ENCODE measurements around the gene TOM1L2.

Gene TOM1L2

GRCh38 chr17:18019838-18020154 lies 47.6 kb upstream of the TOM1L2 start:
- H3K4me1 ChIP-seq (ENCODE audit: insufficient read depth, low read length), result no peaks in the 10 kb centered on the region
- TF ChIP-seq CTCF (IDR thresholded peaks at IDR 0.05; ENCODE audit: borderline replicate concordance, extremely low read depth, low read length, poor library complexity, severe bottlenecking) (no peak), EZH2 (IDR thresholded peaks at IDR 0.05; ENCODE audit: borderline replicate concordance, low read depth, low read length, severe bottlenecking) (no peak)

DNA sequence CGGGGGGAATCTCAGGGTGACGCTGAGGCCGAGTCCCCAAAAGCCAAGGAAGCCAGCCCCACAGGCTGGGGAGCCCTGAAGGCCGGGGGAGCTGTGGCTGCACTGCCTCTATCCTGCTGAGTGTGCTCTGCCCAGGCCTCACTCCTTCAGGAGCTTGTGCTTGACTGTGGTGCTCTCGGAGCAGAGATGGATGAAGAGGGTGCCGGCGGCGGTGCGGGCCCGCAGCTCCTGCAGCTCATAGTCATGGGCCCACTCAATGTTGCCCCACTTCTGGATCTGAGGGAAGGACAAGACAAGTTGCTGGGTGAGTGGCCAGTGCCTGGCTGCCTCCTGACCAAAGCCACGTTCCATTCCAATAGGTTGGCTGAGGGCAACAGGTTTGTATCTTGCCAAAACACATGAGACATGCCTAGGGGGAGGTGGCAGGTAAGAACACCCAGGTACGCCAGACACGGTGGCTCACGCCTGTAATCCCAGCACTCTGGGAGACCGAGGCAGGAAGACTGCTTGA lies 46.3 kb upstream of the TOM1L2 start:
- H3K9ac ChIP-seq (ENCODE audit: low read depth, low read length), result no peak overlapping the region
- ATAC-seq (ENCODE audit: insufficient read depth, low read depth) (no peak), DNase-seq (no peak)
- no peak for TF ChIP-seq EZH2 (IDR thresholded peaks at IDR 0.05; ENCODE audit: borderline replicate concordance, low read depth, low read length, severe bottlenecking)
- no peak for TF ChIP-seq CTCF (IDR thresholded peaks at IDR 0.05; ENCODE audit: borderline replicate concordance, extremely low read depth, low read length, poor library complexity, severe bottlenecking)
- H3K4me3 ChIP-seq (ENCODE audit: low read depth in 1 of 2, low read length in 2 of 2), result no peak overlapping the region
- no peaks in the 10 kb centered on the region for H3K79me2 ChIP-seq (ENCODE audit: insufficient read depth, low read length)
- H3K9me3 ChIP-seq (ENCODE audit: insufficient read depth, low read length, severe bottlenecking), result no peaks in the 10 kb centered on the region
- H3K4me2 ChIP-seq (ENCODE audit: insufficient read depth, low read length), result no peak overlapping the region
- no peak overlapping the region for H2AFZ ChIP-seq (ENCODE audit: low read depth, low read length)
- H4K20me1 ChIP-seq (ENCODE audit: insufficient read depth, low read length), result no peaks in the 10 kb centered on the region
- no peaks in the 10 kb centered on the region for H3K4me1 ChIP-seq (ENCODE audit: insufficient read depth, low read length)
- H3K36me3 ChIP-seq (ENCODE audit: insufficient read depth, low read length), result peaks cover 46% of the 10 kb centered on the region
- no peaks in the 10 kb centered on the region for H3K27me3 ChIP-seq (ENCODE audit: insufficient read depth, low read length, poor library complexity)
- no peak overlapping the region for H3K27ac ChIP-seq (ENCODE audit: low read length)

More at GRCh38 chr17:18019838-18020154, 47.6 kb upstream of the TOM1L2 start:
- no peak overlapping the region for H3K27ac ChIP-seq (ENCODE audit: low read length)
- no peak overlapping the region for H3K9ac ChIP-seq (ENCODE audit: low read depth, low read length)
- no peak overlapping the region for H2AFZ ChIP-seq (ENCODE audit: low read depth, low read length)
- no peak for DNase-seq
- no peaks in the 10 kb centered on the region for H4K20me1 ChIP-seq (ENCODE audit: insufficient read depth, low read length)
- H3K9me3 ChIP-seq (ENCODE audit: insufficient read depth, low read length, severe bottlenecking), result no peaks in the 10 kb centered on the region
- no peak overlapping the region for H3K4me3 ChIP-seq (ENCODE audit: low read depth in 1 of 2, low read length in 2 of 2)
- H3K79me2 ChIP-seq (ENCODE audit: insufficient read depth, low read length), result no peaks in the 10 kb centered on the region
- no peak for ATAC-seq (ENCODE audit: insufficient read depth, low read depth)
- H3K27me3 ChIP-seq (ENCODE audit: insufficient read depth, low read length, poor library complexity), result no peaks in the 10 kb centered on the region
- no peak overlapping the region for H3K4me2 ChIP-seq (ENCODE audit: insufficient read depth, low read length)
- peaks cover 51% of the 10 kb centered on the region for H3K36me3 ChIP-seq (ENCODE audit: insufficient read depth, low read length)

GRCh38 chr17:18017958-18018357 lies 45.8 kb upstream of the TOM1L2 start:
- no peak overlapping the region for H3K4me3 ChIP-seq (ENCODE audit: low read depth in 1 of 2, low read length in 2 of 2)
- no peaks in the 10 kb centered on the region for H4K20me1 ChIP-seq (ENCODE audit: insufficient read depth, low read length)

More at GRCh38 chr17:18017958-18018357, 45.8 kb upstream of the TOM1L2 start:
- TF ChIP-seq EZH2 (IDR thresholded peaks at IDR 0.05; ENCODE audit: borderline replicate concordance, low read depth, low read length, severe bottlenecking) (no peak), CTCF (IDR thresholded peaks at IDR 0.05; ENCODE audit: borderline replicate concordance, extremely low read depth, low read length, poor library complexity, severe bottlenecking) (no peak)
- no peak overlapping the region for H3K9ac ChIP-seq (ENCODE audit: low read depth, low read length)
- peaks cover 46% of the 10 kb centered on the region for H3K36me3 ChIP-seq (ENCODE audit: insufficient read depth, low read length)
- H3K4me2 ChIP-seq (ENCODE audit: insufficient read depth, low read length), result no peak overlapping the region
- no peaks in the 10 kb centered on the region for H3K79me2 ChIP-seq (ENCODE audit: insufficient read depth, low read length)
- no peaks in the 10 kb centered on the region for H3K9me3 ChIP-seq (ENCODE audit: insufficient read depth, low read length, severe bottlenecking)
- H3K4me1 ChIP-seq (ENCODE audit: insufficient read depth, low read length), result no peaks in the 10 kb centered on the region
- no peak overlapping the region for H2AFZ ChIP-seq (ENCODE audit: low read depth, low read length)
- no peaks in the 10 kb centered on the region for H3K27me3 ChIP-seq (ENCODE audit: insufficient read depth, low read length, poor library complexity)
- H3K27ac ChIP-seq (ENCODE audit: low read length), result no peak overlapping the region
- DNase-seq (no peak), ATAC-seq (ENCODE audit: insufficient read depth, low read depth) (no peak)
